ENCODE data around the gene FIZ1.

Gene FIZ1

DNA sequence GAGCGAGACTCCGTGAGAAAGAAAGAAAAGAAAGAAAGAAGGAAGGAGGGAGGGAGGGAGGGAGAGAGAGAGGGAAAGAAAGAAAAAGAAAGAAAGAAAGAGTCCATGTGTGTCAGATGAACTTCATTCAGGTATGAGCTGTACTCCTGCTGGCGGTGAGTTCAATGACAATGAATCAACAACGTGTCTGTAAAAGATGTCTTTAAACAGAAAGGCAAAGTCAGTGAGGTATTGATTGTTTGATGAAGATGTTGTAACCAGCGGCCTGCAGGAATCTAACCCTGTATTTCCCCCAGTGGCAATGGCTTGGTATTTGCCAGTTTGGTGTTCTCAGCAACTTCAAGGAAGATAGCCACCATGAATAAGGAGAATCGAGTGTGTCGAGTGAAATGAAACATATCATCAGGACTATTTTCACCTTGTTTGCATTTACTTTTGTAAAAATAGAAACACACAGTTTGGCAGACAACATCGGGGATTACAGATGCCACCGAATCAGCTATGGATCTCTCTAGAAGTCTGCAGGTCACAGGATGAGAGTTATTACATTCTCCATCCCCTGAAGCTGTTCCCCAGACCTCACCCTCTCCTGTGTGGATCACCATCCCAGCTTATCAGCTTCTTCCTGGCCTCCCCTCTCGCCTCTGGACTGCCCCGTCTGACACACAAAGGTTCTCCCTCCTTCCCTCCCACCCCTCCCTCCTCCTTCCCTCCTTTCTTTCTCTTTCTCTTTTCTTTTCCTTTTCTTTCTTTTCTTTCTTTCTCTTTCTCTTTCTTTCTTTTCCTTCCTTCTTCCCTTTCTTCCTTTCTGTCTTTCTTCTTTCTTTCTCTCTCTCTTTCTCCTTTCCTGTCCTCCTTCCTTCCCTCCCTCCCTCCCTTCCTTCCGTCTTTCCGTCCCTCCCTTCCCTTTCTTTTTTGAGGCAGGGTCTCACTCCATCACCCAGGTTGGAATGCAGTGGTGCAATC, 45.8 kb downstream of the FIZ1 start:
- DNase-seq (ENCODE audit: low read depth) = no peak
- H3K4me3 ChIP-seq (ENCODE audit: low read length) = no peak overlapping the region
- TF ChIP-seq, protein P1, sequence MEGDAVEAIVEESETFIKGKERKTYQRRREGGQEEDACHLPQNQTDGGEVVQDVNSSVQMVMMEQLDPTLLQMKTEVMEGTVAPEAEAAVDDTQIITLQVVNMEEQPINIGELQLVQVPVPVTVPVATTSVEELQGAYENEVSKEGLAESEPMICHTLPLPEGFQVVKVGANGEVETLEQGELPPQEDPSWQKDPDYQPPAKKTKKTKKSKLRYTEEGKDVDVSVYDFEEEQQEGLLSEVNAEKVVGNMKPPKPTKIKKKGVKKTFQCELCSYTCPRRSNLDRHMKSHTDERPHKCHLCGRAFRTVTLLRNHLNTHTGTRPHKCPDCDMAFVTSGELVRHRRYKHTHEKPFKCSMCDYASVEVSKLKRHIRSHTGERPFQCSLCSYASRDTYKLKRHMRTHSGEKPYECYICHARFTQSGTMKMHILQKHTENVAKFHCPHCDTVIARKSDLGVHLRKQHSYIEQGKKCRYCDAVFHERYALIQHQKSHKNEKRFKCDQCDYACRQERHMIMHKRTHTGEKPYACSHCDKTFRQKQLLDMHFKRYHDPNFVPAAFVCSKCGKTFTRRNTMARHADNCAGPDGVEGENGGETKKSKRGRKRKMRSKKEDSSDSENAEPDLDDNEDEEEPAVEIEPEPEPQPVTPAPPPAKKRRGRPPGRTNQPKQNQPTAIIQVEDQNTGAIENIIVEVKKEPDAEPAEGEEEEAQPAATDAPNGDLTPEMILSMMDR (conservative IDR thresholded peaks at IDR 0.05; ENCODE audit: low read length) = peak; percentile 22; the same call in 1 of the 2 replicates

DNA sequence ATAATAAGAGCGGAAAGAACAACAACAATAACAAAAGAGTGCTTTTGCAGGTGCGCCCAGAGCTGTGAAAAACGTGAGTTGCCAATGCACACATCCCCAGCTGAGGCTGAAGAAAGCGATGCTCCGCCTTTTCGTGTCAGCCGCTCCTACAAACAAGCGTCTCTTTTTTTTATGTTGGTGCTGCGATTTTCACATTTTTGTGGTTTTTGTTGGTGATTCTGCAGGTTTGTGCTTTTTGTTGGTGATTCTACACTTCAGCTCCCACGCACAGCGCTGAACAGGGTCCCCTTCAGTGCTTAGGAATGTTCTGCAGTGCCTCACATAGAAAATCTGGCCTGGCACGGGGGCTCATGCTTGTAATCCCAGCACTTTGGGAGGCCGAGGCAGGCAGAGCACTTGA, 46.7 kb downstream of the FIZ1 start:
- H3K4me3 ChIP-seq (ENCODE audit: low read length) = no peak overlapping the region
- TF ChIP-seq, protein P1 (conservative IDR thresholded peaks at IDR 0.05; ENCODE audit: low read length) = no peak
- peak; percentile 94 for DNase-seq (ENCODE audit: low read depth)

DNA sequence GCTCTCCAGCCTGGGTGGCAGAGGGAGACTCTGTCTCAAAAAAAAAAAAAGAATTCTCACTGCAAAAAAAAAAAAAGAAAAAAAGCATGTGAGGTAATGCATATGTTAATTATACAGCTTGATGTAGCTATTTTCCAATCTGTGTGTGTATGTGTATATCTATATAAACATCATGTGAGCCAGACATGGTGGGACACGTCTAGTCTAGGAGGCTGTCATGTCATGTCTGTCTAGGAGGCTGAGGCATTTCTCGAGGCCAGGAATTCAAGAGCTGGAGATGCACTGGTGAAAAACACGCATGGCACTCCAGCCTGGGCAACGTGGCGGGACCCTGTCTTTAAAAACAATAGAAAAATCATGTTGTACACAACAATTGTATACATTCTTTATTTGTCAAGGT, 47.1 kb downstream of the FIZ1 start:
- no peak for DNase-seq (ENCODE audit: low read depth)
- TF ChIP-seq, protein P1 (conservative IDR thresholded peaks at IDR 0.05; ENCODE audit: low read length) = no peak

DNA sequence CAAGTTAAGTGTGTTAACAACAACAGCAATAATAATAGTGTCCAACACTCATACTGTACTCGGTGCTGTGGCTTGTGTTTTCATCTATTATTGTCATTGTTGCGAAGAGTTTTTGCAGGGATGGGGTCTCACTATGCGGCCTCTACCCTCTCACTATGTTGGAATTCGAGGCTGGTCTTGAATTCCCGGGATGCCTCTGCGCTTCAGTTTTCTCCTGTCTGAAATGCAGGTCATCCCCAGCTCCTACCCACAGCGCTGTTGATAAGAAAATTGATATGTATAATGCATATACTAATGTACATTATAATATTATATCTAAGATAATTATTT, 49.0 kb downstream of the FIZ1 start:
- no peak for DNase-seq (ENCODE audit: low read depth)
- no peak overlapping the region; the same call in 1 of the 2 replicates for H3K4me3 ChIP-seq (ENCODE audit: low read length)
- TF ChIP-seq, protein P1 (conservative IDR thresholded peaks at IDR 0.05; ENCODE audit: low read length) = no peak

More for the DNA sequence above, 47.1 kb downstream of the FIZ1 start:
- no peak overlapping the region for H3K4me3 ChIP-seq (ENCODE audit: low read length)

DNA sequence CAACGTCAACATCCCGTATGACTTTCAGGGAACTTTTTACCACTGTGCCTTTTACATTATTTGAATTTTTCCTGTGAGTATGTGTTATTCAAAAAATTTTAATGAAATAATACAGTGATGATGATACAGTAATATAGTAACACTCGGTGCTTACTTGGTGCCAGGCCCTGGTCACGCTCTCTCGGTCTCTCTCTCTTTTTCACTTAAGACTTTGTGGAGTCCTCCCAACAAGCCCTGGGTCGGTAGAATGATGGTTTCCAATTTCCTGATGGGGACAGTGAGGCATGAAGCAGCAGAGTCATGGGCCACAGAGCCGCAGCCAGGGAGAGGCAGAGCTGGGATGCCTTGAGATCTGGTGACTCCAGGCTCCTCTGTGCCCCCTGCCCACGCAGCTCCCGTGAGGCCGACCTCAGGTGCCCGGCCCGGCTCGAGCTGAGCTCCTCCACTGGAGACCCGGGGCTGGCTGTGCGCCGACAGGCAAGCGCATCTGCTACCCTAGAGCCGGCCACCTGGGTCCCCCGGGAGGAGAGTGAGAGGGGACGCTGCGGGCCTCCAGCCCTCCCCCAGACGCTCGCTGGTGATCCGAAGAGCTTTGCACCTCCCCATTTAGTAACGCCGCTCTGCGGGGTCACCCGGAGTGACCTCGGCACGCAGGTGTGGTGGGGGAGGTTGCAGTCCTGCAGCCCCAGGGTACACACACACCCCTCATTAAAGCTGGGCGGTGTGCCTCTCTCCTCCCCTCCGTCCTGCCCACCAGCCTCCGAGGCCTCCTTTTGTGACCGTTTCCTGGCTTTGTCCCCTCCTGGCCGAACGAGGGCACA, 49.6 kb downstream of the FIZ1 start:
- peak; percentile 93 for DNase-seq (ENCODE audit: low read depth)
- TF ChIP-seq, protein P1 (conservative IDR thresholded peaks at IDR 0.05; ENCODE audit: low read length) = no peak
- H3K4me3 ChIP-seq (ENCODE audit: low read length) = peak overlapping the region; percentile 39

DNA sequence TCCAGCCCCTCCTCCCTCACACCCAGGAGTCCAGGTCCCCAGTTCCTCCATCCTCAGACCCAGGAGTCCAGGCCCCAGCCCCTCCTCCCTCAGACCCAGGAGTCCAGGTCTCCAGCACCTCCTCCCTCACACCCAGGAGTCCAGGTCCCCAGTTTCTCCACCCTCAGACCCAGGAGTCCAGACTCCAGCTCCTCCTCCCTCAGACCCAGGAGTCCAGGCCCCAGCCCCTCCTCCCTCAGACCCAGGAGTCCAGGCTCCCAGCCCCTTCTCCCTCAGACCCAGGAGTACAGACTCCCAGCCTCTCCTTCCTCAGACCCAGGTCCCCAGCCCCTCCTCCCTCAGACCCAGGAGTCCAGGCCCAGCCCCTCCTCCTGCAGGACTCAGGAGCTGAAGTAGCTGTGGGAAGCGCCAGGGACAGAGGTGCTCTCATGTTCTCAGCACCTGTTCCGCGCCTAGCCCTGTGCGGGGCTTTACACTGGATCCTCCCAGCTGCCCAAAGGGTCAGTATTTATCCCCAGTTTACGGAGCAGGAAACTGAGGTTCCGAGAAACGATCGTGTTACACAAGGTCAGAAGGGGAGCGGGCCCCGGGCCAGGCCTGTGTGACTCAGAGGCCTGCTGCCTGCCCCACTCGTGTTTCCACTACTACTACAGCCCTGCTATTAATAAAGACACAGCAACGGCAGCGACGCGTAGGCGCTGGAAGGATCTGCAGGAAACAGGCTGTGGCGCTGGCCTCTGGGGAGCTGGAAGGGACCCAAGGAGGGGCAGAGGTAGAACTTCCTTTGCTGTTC, 52.3 kb downstream of the FIZ1 start:
- TF ChIP-seq, protein P1 (conservative IDR thresholded peaks at IDR 0.05; ENCODE audit: low read length) = no peak
- H3K4me3 ChIP-seq (ENCODE audit: low read length) = no peak overlapping the region
- peak; percentile 67 for DNase-seq (ENCODE audit: low read depth)
